ENCODE results near the gene LOXHD1. TPM values are rescaled to one million over a fixed set of nuclear protein-coding genes. Genes with fewer than 3 reads are reported as not detected.

Gene LOXHD1
- total RNA-seq, 2 experiments from 2014 or later, result 0.12 to 0.14 TPM

DNA sequence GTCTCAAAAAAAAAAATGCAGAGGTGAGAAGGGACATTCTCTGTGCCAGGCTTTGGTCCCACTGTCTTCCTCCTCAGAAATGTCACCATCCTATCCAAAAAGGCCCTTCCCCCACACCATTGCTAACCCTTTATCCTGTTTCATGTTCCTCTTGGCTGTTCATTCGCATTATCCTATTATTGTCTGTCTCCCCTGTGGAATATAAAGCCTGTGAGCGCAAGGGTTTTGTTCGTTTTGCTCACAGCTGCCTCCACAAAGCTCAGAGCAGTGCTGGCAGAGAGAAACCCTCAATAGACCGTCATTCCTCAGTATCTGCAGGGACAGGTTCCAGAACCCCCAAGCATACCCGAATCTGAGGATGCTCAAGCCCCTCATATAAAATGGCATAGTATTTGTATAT is 91.8 kb downstream of the LOXHD1 start:
- Mint-ChIP-seq H3K27ac (no peak overlapping the region), H3K4me1 (no peaks in the 10 kb centered on the region), H3K36me3 (no peaks in the 10 kb centered on the region), H3K4me3 (no peak overlapping the region), H3K9me3 (no peaks in the 10 kb centered on the region), H3K27me3 (no peaks in the 10 kb centered on the region)
- DNase-seq, result no peak

DNA sequence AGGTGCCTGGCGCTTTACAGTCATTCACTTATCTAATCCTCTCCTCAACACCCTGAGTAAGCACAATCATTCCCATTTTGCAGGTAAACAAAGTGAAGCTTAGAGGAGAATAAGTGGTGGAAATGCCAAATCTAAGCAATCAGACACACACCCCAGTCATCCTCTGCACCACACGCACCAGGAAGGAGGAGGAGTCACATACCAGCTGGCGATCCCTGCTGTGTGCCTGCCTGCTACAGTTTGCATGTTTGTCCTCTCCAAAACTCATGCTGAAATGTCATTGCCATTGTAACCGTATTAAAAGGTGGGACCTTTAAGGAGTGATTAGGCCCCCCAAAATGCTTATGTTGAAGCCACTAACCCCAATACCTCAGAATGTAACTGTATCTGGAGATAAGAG is 93.7 kb downstream of the LOXHD1 start:
- no peak overlapping the region for H3K4me3 Mint-ChIP-seq
- no peaks in the 10 kb centered on the region for H3K4me1 Mint-ChIP-seq

DNA sequence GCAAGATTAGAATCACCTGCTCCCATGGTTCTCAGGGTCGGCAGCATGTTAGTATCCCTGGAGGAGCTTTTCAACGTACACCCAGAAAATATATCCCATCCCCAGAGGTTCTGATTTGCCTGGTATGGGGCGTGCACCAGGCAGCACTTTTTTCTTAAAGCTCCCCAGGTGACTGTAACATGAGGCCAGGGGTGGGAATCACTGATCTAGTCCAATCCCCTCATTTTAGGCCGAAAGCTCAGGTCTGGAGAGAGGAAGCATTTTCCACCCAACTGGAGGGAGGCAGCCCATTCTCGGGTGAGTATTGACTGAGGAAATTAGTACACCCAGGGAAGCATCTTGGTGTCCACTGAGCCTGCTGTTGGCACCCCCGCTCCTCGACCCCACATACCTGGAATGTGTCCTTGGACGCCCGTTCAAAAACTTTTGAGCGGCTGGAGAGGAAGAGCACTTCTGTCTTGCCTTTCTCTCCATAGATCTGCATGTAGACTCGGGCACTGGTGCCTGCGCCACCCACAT is 94.3 kb downstream of the LOXHD1 start:
- Mint-ChIP-seq H3K4me3 (no peak overlapping the region), H3K4me1 (no peaks in the 10 kb centered on the region), H3K9me3 (no peaks in the 10 kb centered on the region), H3K27me3 (no peaks in the 10 kb centered on the region), H3K36me3 (no peaks in the 10 kb centered on the region), H3K27ac (no peak overlapping the region)
- no peak for DNase-seq

More for the DNA sequence above, 93.7 kb downstream of the LOXHD1 start:
- Mint-ChIP-seq H3K27me3 (no peaks in the 10 kb centered on the region), H3K9me3 (no peaks in the 10 kb centered on the region), H3K27ac (no peak overlapping the region), H3K36me3 (no peaks in the 10 kb centered on the region)
- DNase-seq, result no peak

DNA sequence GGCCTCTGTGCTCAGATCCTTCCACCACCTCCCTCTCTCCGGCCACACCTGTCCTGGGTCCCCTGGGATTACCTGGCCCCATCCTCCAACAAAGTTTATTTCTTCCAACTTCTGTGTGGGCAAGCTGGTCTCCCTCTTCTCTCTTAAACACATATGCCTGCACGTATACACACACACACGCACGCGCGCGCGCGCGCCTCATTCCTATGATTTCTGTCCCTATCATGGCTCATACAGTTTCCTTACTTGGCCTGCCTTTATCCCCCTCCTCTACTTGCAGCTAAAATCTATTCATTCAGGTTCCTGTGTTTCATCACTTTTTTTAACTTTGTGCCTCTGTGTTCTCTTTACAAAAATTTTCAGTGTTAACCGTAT is 96.4 kb downstream of the LOXHD1 start:
- Mint-ChIP-seq H3K27me3 (no peaks in the 10 kb centered on the region), H3K4me3 (no peak overlapping the region), H3K9me3 (no peaks in the 10 kb centered on the region), H3K36me3 (no peaks in the 10 kb centered on the region), H3K27ac (no peak overlapping the region), H3K4me1 (no peaks in the 10 kb centered on the region)
- DNase-seq, result no peak

DNA sequence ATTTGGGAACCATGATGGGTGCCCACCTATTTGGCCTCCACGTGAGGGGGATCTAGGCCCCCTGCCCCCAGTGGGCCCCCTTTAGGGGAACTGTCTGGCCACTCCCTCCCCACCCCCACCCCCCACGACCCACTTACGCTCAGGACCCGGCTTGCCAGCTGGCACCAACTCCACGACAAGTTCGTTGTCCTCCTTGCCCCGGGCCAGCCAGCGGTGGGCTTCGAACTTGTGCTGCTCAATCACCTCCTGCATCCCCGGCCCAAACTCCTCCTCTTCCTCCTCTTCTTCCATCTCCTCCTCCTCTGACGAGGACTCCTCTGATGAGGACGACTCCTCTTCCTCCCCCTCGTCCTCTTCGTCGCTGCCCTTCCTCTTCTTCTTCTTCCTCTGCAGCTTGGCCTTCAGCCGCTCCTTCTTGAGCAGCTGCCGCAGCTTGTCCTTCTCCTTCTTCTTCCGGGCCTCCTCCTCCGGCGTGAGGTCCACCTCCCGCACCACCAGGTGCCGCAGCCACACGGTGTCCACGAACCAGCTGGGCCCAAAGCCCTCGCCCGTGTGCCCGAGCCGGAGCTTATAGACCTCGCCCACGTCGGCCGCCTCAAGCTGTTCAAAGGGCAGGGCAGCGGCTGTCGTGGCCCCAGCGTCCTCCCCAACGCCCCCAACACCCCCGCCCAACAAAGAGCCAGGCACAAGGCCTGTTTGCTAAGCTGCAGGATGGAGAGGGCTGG is 96.9 kb downstream of the LOXHD1 start:
- no peak overlapping the region for H3K4me3 Mint-ChIP-seq
- H3K36me3 Mint-ChIP-seq, result no peaks in the 10 kb centered on the region
- no peak for DNase-seq
- H3K4me1 Mint-ChIP-seq, result no peaks in the 10 kb centered on the region
- H3K9me3 Mint-ChIP-seq, result no peaks in the 10 kb centered on the region
- no peak overlapping the region for H3K27ac Mint-ChIP-seq
- H3K27me3 Mint-ChIP-seq, result no peaks in the 10 kb centered on the region

DNA sequence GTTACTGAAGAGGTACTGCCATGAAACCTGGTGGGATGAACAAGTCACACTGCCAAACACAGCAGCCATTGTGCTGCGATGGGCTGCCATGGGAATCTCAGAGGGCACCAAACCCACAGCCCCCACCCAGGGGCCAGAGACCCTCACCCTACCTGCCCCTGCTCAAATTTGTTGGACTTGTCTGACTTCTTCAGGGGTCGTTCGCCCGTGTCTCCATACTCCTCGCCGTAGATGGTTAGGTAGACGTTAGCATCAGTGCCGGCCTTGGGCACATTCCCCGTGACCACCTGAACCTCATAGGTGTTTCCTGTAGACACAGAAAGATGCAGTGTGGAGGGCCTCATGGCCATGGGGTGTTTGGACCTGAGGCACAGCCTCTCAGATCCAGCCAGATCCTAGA is 97.7 kb downstream of the LOXHD1 start:
- Mint-ChIP-seq H3K27me3 (no peaks in the 10 kb centered on the region), H3K4me1 (no peaks in the 10 kb centered on the region), H3K4me3 (no peak overlapping the region)

DNA sequence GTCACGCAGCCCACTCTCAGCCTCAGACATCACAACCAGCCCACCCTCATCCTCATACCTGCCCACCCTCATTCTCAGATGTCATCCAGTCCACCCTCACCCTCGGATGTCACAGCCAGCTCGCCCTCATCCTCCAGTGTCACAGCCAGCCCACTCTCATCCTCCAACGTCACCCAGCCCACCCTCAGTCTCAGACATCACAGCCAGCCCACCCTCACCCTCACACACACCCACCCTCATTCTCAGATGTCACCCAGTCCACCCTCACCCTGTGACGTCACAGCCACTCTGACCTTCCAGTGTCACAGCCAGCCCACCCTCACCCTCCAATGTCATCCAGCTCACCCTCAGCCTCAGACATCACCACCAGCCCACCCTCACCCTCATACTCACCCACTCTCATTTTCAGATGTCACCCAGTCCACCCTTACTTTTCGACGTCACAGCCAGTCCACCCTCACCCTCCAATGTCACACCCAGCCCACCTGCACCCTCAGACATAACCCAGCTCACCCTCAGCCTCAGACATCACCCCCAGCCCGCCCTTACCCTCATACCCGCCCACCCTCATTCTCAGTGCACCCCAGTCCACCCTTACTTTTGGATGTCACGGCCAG is 100.3 kb downstream of the LOXHD1 start:
- no peak overlapping the region for H3K27ac Mint-ChIP-seq
- H3K4me3 Mint-ChIP-seq, result no peak overlapping the region
- H3K9me3 Mint-ChIP-seq, result no peaks in the 10 kb centered on the region
- no peaks in the 10 kb centered on the region for H3K36me3 Mint-ChIP-seq
- H3K4me1 Mint-ChIP-seq, result no peaks in the 10 kb centered on the region
- DNase-seq, result no peak
- H3K27me3 Mint-ChIP-seq, result no peaks in the 10 kb centered on the region

More for the DNA sequence above, 97.7 kb downstream of the LOXHD1 start:
- no peak for DNase-seq
- Mint-ChIP-seq H3K27ac (no peak overlapping the region), H3K36me3 (no peaks in the 10 kb centered on the region), H3K9me3 (no peaks in the 10 kb centered on the region)

DNA sequence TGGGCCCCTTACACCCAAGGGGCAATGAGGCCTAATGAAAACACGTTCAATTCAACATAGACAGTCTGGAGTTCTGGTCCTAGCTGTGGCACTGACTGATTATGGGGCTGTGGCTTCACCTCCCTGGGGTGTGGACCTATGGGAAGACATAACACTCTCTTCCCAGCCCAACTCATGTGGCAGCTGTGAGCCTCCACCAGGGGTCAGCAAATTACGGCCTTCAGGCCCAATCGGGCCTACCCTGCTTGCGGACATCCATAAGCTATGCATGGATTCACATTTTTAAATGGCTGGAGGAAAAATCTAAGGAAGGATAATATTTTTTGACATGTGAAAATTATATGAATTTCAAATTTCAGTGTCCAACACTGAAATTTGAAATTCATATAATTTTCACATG is 101.3 kb downstream of the LOXHD1 start:
- Mint-ChIP-seq H3K36me3 (no peaks in the 10 kb centered on the region), H3K27ac (no peak overlapping the region), H3K27me3 (no peaks in the 10 kb centered on the region), H3K4me3 (no peak overlapping the region), H3K9me3 (no peaks in the 10 kb centered on the region), H3K4me1 (no peaks in the 10 kb centered on the region)
- no peak for DNase-seq

DNA sequence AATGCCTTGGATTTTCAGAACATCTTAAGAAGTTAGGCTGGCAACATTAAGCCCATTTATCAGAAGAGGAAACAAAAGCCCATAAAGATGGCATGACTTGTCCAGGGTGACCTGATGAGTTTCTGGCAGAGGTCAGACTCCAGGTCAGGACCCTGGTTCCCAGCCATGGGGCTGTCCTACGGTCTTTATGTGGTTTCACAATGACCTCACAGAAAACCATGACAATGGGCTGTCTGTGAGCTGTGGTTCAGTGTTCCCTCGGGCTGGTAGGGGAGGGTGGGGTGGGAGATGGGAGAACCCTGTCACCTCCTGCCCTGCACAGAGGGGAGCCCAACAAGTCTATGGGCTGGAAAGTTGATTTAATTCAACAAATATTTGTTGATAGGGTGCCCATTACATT is 101.8 kb downstream of the LOXHD1 start:
- Mint-ChIP-seq H3K4me1 (no peaks in the 10 kb centered on the region), H3K4me3 (no peak overlapping the region), H3K9me3 (no peaks in the 10 kb centered on the region), H3K36me3 (no peaks in the 10 kb centered on the region), H3K27ac (no peak overlapping the region), H3K27me3 (no peaks in the 10 kb centered on the region)
- no peak for DNase-seq

DNA sequence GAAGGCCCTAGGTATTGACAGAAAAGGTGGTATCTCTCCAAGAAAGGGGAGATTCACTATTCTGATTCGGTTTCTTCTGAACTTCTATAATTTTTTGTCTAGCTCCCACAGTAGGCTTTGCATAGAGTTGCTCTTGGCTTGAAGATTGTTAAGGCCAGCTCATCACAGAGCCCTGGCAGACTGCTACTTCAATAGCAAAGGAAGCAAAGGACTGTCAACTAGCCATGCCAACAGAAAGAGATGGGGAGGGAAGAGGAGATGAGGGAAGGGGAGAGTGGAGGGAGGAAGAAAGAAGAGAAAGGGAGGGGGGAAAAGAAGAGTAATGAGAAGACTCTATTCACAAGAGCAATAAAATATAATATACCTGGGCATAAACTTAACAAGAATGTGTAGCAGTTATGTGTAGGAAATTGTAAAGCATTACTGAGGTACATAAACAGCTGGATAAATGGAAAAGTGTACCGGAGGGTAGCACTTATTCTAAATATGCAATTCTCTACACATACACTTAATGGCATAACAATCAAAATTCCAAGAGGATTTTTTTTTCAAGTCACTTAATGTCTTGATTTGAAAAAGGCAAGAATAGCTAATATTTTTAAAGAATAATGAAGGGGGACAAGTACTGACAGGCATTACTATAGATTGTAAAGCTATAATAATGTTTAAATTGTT is 102.5 kb downstream of the LOXHD1 start:
- Mint-ChIP-seq H3K27me3 (no peaks in the 10 kb centered on the region), H3K4me3 (no peak overlapping the region), H3K9me3 (no peaks in the 10 kb centered on the region), H3K36me3 (no peaks in the 10 kb centered on the region), H3K4me1 (no peaks in the 10 kb centered on the region), H3K27ac (no peak overlapping the region)
- DNase-seq, result no peak

DNA sequence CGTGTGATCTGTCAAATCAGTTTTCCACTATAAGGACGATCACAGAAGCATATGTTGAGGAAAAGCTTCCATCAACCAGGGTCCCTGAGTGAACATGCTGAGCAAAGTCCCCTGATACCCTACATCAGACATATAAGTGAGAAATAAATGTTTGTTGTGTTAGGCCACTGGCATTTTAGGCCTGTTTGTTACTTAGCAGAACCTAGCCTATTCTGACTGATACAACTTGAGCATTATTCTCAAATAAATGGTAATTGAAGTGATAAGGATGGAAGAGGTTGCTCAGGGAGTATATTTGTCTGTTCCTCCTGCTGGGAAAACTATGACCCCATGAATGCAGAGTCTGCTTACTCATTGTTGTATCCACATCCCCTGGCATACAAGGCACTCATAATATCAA is 106.4 kb downstream of the LOXHD1 start:
- no peak overlapping the region for H3K4me3 Mint-ChIP-seq
- H3K27ac Mint-ChIP-seq, result no peak overlapping the region
- no peak for DNase-seq
- H3K9me3 Mint-ChIP-seq, result peaks cover 4% of the 10 kb centered on the region
- H3K4me1 Mint-ChIP-seq, result no peaks in the 10 kb centered on the region
- H3K27me3 Mint-ChIP-seq, result peaks cover 5% of the 10 kb centered on the region
- no peaks in the 10 kb centered on the region for H3K36me3 Mint-ChIP-seq

DNA sequence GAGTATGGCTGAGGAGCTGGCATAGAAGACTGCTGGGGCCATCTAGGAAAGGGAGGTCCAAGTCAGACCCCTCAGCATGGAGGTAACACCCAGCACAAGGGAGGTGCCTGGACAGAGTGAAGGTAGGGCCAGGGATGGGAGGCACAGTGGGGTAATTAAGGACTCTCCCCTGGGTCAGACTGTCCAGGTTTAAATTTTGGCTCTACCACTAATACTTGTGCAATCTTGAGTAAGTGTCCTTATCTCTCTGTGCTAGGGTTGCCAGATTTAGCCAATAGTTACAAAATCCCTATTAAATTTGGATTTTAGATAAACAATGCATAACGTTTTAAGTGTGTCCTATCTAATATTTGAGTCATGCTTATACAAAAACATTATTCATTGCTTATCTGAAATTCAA is 109.5 kb downstream of the LOXHD1 start:
- Mint-ChIP-seq H3K27ac (no peak overlapping the region), H3K4me3 (no peak overlapping the region), H3K27me3 (peaks cover 5% of the 10 kb centered on the region), H3K36me3 (no peaks in the 10 kb centered on the region), H3K4me1 (no peaks in the 10 kb centered on the region), H3K9me3 (peaks cover 4% of the 10 kb centered on the region)
- DNase-seq, result no peak

DNA sequence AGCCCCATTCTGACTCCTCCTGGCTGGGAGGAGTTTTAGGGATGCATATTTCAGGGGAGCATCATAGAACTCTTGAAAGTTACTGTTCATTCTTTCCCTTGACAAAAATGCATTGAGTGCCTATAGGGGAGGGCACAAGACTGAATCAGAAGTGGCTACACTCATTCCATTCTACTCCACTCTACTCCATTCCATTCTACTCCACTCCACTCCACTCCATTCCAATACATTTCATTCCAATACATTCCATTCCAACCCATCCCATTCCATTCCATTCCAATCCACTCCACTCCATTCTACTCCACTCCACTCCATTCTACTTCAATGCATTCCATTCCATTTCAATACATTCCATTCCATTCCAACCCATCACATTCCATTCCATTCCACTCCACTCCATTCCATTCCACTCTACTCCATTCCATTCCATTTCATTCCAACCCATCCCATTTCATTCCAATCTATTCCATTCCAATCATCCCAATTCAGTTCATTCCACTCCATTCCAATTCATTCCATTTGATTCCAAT is 110.8 kb downstream of the LOXHD1 start:
- Mint-ChIP-seq H3K4me3 (no peak overlapping the region), H3K27me3 (peaks cover 5% of the 10 kb centered on the region), H3K36me3 (no peaks in the 10 kb centered on the region), H3K9me3 (peaks cover 4% of the 10 kb centered on the region), H3K27ac (no peak overlapping the region), H3K4me1 (peaks cover 3% of the 10 kb centered on the region)
- DNase-seq, result no peak

DNA sequence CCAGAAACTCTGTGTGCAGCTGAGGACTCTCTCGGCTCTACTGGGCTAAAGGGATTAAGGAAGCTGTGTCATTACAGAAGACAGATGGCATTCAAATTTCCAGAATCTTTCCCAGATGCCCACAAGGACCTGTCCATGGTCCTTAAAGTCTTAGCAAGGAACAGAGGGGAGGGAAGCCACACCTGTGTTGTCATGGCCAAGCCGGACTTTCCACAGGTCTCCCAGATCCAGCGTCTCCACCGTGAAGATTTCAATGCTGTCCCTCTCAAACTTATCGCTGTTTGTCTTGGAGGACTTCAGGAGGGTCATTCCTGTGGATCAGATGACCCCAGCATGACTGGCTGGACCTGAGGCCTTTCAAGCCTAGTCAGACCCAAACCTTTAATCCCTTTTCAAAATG is 114.5 kb downstream of the LOXHD1 start:
- no peak overlapping the region for H3K27ac Mint-ChIP-seq

DNA sequence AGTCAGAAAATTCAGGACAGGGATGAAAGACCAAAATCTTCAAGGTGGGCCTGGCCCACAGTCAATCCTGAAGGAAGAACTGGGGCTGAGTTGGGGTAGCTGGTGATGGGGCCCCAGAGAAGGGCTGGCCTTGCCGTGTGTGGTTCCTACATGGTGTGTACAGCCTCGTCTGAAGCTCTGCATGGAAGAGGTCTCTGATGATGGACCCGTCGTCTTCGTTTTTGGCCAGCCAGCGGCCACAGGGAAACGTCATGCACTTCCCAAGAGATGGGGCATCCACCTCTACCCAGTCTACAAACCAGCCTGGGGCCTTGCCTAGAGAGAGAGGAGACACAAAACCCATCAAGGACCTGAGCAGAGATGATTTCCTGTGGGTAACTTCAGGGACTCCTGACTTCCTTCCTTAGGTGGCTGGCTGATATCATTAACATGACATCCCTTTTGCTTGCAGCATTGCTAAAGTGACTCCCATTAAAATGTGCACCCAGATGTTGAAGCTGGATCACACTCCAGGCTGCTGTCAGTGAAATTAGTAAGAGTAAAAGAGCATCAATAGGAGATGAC is 115.3 kb downstream of the LOXHD1 start:
- no peak overlapping the region for H3K27ac Mint-ChIP-seq
- DNase-seq, result no peak
- peaks cover 3% of the 10 kb centered on the region for H3K27me3 Mint-ChIP-seq
- H3K36me3 Mint-ChIP-seq, result no peaks in the 10 kb centered on the region
- H3K4me3 Mint-ChIP-seq, result no peak overlapping the region
- peaks cover 3% of the 10 kb centered on the region for H3K4me1 Mint-ChIP-seq
- H3K9me3 Mint-ChIP-seq, result peaks cover 4% of the 10 kb centered on the region

More for the DNA sequence above, 114.5 kb downstream of the LOXHD1 start:
- H3K36me3 Mint-ChIP-seq, result no peaks in the 10 kb centered on the region
- peaks cover 7% of the 10 kb centered on the region for H3K27me3 Mint-ChIP-seq
- peaks cover 4% of the 10 kb centered on the region for H3K9me3 Mint-ChIP-seq
- H3K4me1 Mint-ChIP-seq, result peaks cover 3% of the 10 kb centered on the region
- no peak for DNase-seq
- H3K4me3 Mint-ChIP-seq, result no peak overlapping the region
